SK-N-MC (cell line): ENCODE measurements around the gene KDM4B.

Experiments used
- EZH2 ChIP-seq: fragments of 200-600 bp; sonication (generic); IDR thresholded peaks from one replicate; pipeline ENCODE4 v1.6.1; 2017; ENCODE audit warnings: antibody characterized with exemption
- FOXP2 ChIP-seq: optimal IDR thresholded peaks from 2 replicates; pipeline ENCODE3; 2011; ENCODE audit warnings: mild to moderate bottlenecking, moderate library complexity; ENCODE audit not compliant: insufficient read depth; ENCODE audit errors: extremely low read length, control extremely low read depth
- POLR2AphosphoS5 ChIP-seq: IDR thresholded peaks from 2 replicates; pipeline ENCODE4 v1.6.1; 2012; ENCODE audit warnings: mild to moderate bottlenecking, low read depth, low read length, borderline replicate concordance

- TF ChIP-seq POLR2AphosphoS5 (no peak), EZH2 (no peak), FOXP2 (no peak)
Measured at GRCh38 chr19:5093297-5093928, 124.5 kb downstream of the KDM4B start.
